ENCODE results near the gene SEMA3C. TPM values are rescaled to one million over a fixed set of nuclear protein-coding genes. Genes with fewer than 3 reads are reported as not detected.

SEMA3C gene
- total RNA-seq, 4 donors from 2014 or later: 34.8 to 371 (median 116) TPM

DNA sequence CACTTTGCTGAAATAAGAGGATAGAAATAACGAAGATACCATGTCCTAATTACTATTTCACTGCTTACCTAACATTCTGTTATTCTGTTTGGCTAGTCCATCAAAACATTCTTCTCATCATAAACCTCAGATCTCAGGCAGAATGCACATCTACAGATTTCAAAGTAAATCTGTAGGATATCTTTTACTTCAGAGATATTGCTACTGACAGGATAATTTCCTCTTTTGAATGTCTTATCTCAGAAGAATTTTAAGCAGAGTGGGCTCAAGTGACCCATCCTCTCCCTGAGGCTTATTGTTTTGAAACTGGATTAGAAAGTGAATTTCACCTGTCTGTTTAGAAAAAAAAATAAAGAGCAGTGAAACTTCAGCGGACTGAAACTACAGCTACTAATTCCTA lies 83.6 kb downstream of the SEMA3C start:
- TF ChIP-seq, protein P1, sequence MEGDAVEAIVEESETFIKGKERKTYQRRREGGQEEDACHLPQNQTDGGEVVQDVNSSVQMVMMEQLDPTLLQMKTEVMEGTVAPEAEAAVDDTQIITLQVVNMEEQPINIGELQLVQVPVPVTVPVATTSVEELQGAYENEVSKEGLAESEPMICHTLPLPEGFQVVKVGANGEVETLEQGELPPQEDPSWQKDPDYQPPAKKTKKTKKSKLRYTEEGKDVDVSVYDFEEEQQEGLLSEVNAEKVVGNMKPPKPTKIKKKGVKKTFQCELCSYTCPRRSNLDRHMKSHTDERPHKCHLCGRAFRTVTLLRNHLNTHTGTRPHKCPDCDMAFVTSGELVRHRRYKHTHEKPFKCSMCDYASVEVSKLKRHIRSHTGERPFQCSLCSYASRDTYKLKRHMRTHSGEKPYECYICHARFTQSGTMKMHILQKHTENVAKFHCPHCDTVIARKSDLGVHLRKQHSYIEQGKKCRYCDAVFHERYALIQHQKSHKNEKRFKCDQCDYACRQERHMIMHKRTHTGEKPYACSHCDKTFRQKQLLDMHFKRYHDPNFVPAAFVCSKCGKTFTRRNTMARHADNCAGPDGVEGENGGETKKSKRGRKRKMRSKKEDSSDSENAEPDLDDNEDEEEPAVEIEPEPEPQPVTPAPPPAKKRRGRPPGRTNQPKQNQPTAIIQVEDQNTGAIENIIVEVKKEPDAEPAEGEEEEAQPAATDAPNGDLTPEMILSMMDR (IDR thresholded peaks at IDR 0.05): no peak
- TF ChIP-seq POLR2A (IDR thresholded peaks at IDR 0.05): no peak
- no peaks in the 10 kb centered on the region for H3K4me1 ChIP-seq
- H3K27ac ChIP-seq: no peak overlapping the region
- no peaks in the 10 kb centered on the region for H3K27me3 ChIP-seq
- intact Hi-C loops (cut with DNase I; ENCODE audit: low total_unique reads): no loop called here
- H3K4me3 ChIP-seq: no peak overlapping the region
- no peaks in the 10 kb centered on the region for H3K9me3 ChIP-seq
- DNase-seq: no peak
- no peaks in the 10 kb centered on the region for H3K36me3 ChIP-seq

DNA sequence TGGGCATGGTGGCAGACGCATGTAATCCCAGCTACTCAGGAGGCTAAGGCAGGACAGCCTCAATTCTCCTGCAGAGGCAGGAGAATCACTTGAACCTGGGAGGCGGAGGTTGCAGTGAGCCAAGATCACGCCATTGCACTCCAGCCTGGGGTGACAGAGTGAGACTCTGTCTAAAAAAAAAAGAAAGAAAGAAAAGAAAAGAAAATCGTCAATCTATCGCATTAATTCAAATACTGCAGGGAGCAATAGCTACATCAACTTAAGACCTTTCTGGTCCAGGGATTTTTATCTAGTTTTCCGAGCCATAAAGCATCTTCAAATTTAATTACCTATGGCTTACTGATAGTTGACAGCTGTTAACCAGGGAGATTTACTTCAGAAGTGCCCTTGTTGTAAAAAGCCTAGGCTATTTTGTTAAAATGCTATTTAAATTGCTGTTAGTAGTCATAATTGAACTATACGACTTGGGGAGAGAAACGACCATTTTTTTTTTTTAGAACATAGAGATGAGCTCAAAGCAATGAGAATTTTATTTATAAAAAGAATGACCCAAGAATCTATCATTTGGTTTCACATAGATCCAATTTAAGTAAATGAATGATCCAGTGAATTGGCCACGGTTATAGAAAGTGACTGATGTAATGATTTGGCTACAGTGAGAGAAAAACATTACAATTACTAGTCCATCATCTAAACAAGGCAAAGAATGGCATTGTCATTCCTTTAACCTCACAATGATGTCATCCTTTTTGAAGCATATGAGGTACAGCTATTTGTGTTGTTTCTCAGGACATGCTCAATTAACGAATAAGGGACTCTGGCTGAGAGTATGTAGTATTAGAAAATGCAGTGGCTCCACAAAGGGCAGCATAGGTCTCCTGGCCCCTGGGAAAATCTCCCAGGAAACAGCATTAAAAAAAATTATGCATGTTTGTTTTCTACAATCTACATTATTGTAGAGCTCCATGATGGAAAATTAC lies 85.3 kb downstream of the SEMA3C start:
- H3K27me3 ChIP-seq: no peaks in the 10 kb centered on the region
- no peaks in the 10 kb centered on the region for H3K36me3 ChIP-seq
- DNase-seq: no peak
- H3K27ac ChIP-seq: peak overlapping the region in 1 of 2 donors; percentile 12
- no peaks in the 10 kb centered on the region for H3K9me3 ChIP-seq
- TF ChIP-seq, protein P1 (IDR thresholded peaks at IDR 0.05): no peak
- TF ChIP-seq POLR2A (IDR thresholded peaks at IDR 0.05): no peak
- intact Hi-C loops (cut with DNase I; ENCODE audit: low total_unique reads): no loop called here
- no peaks in the 10 kb centered on the region for H3K4me1 ChIP-seq
- no peak overlapping the region for H3K4me3 ChIP-seq

DNA sequence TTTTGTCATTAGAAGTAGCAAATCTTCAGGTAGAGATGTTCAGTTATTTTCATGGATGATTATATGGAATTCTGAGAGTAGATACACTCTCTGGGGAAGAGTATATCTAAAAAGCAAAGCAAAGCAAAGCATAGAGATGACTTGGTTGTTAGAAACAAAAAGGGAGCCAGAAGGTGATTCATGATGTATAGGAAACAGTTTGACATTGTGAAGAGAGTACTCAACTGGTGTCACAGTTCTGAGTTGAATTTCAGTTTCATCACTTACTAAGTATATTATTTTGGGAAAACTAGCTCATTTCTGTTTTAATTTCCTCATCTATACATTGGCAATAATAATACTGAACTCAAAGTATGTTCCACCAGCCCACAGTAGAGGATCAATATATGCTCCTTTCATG lies 86.8 kb downstream of the SEMA3C start:
- intact Hi-C loops (cut with DNase I; ENCODE audit: low total_unique reads): no loop called here
- TF ChIP-seq, protein P1 (IDR thresholded peaks at IDR 0.05): no peak
- TF ChIP-seq POLR2A (IDR thresholded peaks at IDR 0.05): no peak
- no peak overlapping the region for H3K4me3 ChIP-seq

DNA sequence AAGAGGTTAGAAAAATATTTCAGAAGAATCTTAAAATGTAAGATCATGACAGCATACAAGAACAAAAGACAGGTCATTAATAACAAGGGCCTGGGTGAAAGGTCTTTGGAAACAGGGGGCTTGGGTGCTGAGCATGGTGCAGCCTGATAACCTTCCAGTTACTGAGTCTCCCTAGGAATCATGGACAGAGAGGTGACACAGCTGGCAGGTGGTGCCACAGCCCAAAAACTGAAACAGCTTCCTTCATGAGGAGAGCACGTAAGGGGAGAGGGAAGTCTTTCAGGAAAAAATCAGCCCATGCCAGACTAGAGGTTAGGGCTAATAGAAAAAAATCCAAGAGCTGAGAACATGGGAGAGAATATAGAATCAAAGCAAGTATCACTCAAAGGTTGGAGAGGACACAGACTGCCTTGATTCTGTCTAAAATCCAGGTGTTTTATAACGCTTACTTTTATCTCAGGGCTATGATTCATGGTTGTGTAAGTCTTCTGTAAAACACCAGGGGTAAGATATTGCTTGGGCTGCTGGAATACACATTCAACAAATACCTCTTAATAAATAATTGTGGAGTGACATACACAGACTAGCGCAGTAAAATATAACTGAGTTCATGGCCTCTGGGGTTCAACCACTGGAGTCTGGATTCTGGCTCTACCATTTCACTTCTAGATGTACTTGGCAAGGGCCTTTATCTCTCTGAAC lies 88.1 kb downstream of the SEMA3C start:
- peaks cover 0 to 3% of the 10 kb centered on the region in 2 donors for H3K4me1 ChIP-seq

More for the DNA sequence above, 86.8 kb downstream of the SEMA3C start:
- H3K9me3 ChIP-seq: no peaks in the 10 kb centered on the region
- H3K4me1 ChIP-seq: no peaks in the 10 kb centered on the region
- H3K27ac ChIP-seq: no peak overlapping the region
- no peaks in the 10 kb centered on the region for H3K36me3 ChIP-seq
- DNase-seq: no peak
- H3K27me3 ChIP-seq: no peaks in the 10 kb centered on the region

More for the DNA sequence above, 88.1 kb downstream of the SEMA3C start:
- intact Hi-C loops (cut with DNase I; ENCODE audit: low total_unique reads): no loop called here
- no peak for TF ChIP-seq POLR2A (IDR thresholded peaks at IDR 0.05)
- TF ChIP-seq, protein P1 (IDR thresholded peaks at IDR 0.05): no peak
- Histone ChIP-seq H3K36me3 (no peaks in the 10 kb centered on the region), H3K27ac (no peak overlapping the region), H3K27me3 (no peaks in the 10 kb centered on the region), H3K9me3 (no peaks in the 10 kb centered on the region), H3K4me3 (no peak overlapping the region)
- DNase-seq: no peak
